Neural crest cell (in vitro differentiated cells): ENCODE measurements around the gene ACTRT2. TPM values are rescaled to one million over a fixed set of nuclear protein-coding genes. Genes with fewer than 3 reads are reported as not detected.

Source experiments
- DNase-seq: peaks from one replicate; pipeline ENCODE4 v3.0.0; 2021; ENCODE audit warnings: low read depth, mixed read lengths, low spot score
- H3K27ac Mint-ChIP-seq: one replicate; pipeline ENCODE4 v1.8.0; 2021; ENCODE audit warnings: mild to moderate bottlenecking, mixed read lengths; ENCODE audit not compliant: unreplicated experiment
- H3K27me3 Mint-ChIP-seq: 2 replicates; pipeline ENCODE4 v1.8.0; 2021; ENCODE audit warnings: low read depth, mild to moderate bottlenecking, mixed read lengths
- H3K36me3 Mint-ChIP-seq: 2 replicates; pipeline ENCODE4 v1.8.0; 2021; ENCODE audit warnings: low read depth, mild to moderate bottlenecking, mixed read lengths
- H3K4me1 Mint-ChIP-seq: 2 replicates; pipeline ENCODE4 v1.8.0; 2021; ENCODE audit warnings: mixed read lengths
- H3K4me3 Mint-ChIP-seq: one replicate; pipeline ENCODE4 v1.8.0; 2021; ENCODE audit warnings: mild to moderate bottlenecking, mixed read lengths
- H3K9me3 Mint-ChIP-seq: 2 replicates; pipeline ENCODE4 v1.8.0; 2021; ENCODE audit warnings: mixed read lengths
- total RNA-seq: library from RNA; stranded (reverse); gene quantifications from 2 replicates; pipeline ENCODE4 v1.2.1, GENCODE V29; 2021
- TF ChIP-seq, protein P1 (sequence below): fragments of 200-600 bp; sonication (generic); conservative IDR thresholded peaks from 2 replicates; pipeline ENCODE4 v1.5.0; 2021; ENCODE audit warnings: antibody characterized with exemption, mild to moderate bottlenecking

The ACTRT2 gene
- total RNA-seq, 1 donor from 2014 or later, result not detected

DNA sequence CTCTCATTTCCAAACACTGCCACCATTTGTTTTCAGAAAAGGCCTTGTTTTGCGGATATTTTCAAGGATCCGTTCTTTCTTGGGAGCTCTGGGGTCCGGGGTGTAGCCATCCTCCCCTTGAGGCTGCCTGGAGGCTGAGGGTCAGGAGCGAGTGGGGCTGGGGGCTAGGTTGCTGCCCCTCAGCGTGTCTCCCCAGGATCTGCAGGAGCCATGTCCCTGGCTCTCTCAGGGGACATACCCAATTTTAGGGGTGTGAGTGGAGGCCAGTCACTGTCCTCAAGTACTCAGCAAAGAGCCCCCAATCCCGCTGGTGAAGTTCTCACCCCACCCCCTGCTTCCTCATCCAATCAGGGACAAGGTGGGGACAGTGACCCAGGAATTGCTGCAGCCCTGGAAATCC lies 32.7 kb downstream of the ACTRT2 start:
- H3K27ac Mint-ChIP-seq, result no peak overlapping the region

DNA sequence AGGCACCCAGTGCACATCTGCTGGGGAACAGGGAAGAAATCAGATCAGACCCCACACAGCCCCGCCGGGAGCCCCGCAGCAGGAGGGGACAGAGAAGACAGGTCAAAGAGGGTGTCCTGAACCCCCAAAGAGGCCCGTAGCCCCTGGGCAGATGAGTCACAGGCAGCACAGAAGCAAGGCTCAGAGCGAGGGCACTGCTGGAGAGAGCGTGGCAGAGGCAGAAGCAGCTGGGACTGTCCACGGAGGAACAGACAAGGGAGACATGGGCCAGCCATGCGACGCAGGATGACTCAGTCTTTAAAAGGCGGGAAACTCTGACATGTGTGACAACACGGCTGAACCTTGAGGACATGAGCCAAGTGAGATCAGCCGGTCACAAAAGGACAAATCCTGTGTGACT lies 33.2 kb downstream of the ACTRT2 start:
- peaks cover 8% of the 10 kb centered on the region for H3K9me3 Mint-ChIP-seq
- TF ChIP-seq, protein P1, sequence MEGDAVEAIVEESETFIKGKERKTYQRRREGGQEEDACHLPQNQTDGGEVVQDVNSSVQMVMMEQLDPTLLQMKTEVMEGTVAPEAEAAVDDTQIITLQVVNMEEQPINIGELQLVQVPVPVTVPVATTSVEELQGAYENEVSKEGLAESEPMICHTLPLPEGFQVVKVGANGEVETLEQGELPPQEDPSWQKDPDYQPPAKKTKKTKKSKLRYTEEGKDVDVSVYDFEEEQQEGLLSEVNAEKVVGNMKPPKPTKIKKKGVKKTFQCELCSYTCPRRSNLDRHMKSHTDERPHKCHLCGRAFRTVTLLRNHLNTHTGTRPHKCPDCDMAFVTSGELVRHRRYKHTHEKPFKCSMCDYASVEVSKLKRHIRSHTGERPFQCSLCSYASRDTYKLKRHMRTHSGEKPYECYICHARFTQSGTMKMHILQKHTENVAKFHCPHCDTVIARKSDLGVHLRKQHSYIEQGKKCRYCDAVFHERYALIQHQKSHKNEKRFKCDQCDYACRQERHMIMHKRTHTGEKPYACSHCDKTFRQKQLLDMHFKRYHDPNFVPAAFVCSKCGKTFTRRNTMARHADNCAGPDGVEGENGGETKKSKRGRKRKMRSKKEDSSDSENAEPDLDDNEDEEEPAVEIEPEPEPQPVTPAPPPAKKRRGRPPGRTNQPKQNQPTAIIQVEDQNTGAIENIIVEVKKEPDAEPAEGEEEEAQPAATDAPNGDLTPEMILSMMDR, result no peak
- no peak for DNase-seq
- peaks cover 11% of the 10 kb centered on the region for H3K4me1 Mint-ChIP-seq
- peaks cover 3% of the 10 kb centered on the region for H3K36me3 Mint-ChIP-seq
- H3K27ac Mint-ChIP-seq, result no peak overlapping the region
- peaks cover 88% of the 10 kb centered on the region for H3K27me3 Mint-ChIP-seq
- H3K4me3 Mint-ChIP-seq, result no peak overlapping the region

More for the DNA sequence above, 32.7 kb downstream of the ACTRT2 start:
- Mint-ChIP-seq H3K4me3 (no peak overlapping the region), H3K4me1 (peaks cover 11% of the 10 kb centered on the region), H3K27me3 (peaks cover 88% of the 10 kb centered on the region), H3K9me3 (peaks cover 8% of the 10 kb centered on the region), H3K36me3 (peaks cover 3% of the 10 kb centered on the region)
- no peak for DNase-seq
- TF ChIP-seq, protein P1, result no peak

DNA sequence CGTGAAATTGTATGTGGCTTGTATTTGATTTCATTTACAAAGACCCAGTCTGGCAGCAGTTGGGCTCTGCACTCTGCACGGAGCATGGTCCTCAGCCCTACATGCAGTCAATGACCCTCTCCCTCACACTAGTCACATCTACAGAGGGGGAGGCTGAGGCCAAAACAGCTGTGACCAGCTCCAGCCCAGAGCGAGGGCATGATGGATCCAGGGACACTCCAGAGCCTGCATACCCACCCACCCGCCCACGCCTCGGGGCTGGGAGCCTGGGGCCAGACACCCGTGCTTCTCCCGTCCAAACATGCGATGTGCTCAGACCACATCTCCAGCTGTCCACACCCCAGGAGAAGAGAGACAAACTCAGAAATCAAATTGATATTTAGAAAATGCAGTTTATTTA lies 33.8 kb downstream of the ACTRT2 start:
- Mint-ChIP-seq H3K36me3 (peaks cover 3% of the 10 kb centered on the region), H3K9me3 (peaks cover 8% of the 10 kb centered on the region), H3K27me3 (peaks cover 89% of the 10 kb centered on the region), H3K4me1 (peaks cover 11% of the 10 kb centered on the region), H3K27ac (no peak overlapping the region), H3K4me3 (no peak overlapping the region)
- no peak for DNase-seq
- TF ChIP-seq, protein P1, result no peak

DNA sequence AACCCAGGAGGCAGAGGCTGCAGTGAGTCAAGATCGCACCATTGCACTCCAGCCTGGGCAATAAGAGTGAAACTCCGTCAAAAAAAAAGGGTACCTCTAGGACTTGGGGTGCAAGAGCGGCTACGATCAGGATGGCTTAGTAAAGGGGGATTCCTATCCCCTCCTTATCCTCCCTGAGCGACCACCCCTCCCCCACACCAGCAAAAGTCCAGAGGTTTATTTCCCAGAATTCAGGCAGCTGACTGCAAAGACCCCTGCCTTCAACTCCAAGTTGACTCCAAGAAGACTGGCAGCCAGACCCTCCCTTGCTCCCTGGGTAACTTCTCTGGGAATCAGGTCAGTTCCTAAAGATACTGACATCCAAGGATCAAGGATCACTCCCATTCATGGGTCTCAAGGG lies 35.4 kb downstream of the ACTRT2 start:
- peaks cover 97% of the 10 kb centered on the region for H3K27me3 Mint-ChIP-seq

DNA sequence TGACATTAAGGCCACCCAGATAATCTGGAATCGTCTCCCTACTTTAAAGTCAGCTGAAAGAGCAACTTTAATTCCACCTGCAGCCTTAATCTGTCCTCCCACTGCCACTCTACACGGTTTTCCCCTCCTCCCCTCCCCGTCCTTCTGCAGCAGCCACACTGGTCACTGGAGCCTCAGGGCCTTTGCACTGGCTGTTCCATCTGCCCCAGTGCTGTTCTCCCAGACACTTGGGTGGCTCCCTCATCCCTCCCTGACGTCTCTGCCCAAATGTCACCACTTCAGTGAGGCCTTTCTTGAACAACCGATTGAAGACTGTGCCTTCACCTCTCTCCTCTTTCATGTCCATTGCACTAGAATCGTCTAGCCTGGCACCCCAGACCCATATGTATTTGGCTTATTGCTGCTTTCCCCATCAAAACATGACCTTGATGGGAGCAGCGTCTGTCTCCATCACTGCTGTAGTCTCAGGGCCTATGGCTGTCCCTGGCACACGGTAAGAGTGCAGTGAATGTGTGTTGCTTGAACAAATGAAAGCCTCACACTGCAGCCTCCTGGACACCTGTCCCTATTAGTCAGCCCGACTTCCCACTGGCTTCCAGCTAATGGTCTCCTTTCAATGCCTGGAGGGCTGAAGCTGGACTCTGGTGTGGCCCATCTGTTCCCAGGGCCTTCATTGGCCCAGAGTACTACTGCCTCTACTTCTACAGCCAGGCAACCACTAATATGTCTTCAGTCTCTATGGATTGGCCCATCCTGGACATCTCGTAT lies 37.2 kb downstream of the ACTRT2 start:
- DNase-seq, result no peak

More for the DNA sequence above, 35.4 kb downstream of the ACTRT2 start:
- Mint-ChIP-seq H3K27ac (no peak overlapping the region), H3K9me3 (peaks cover 8% of the 10 kb centered on the region), H3K36me3 (peaks cover 3% of the 10 kb centered on the region), H3K4me1 (peaks cover 11% of the 10 kb centered on the region), H3K4me3 (no peak overlapping the region)
- no peak for DNase-seq
- TF ChIP-seq, protein P1, result no peak

More for the DNA sequence above, 37.2 kb downstream of the ACTRT2 start:
- no peak overlapping the region for H3K27ac Mint-ChIP-seq
- TF ChIP-seq, protein P1, result no peak
- no peaks in the 10 kb centered on the region for H3K36me3 Mint-ChIP-seq
- no peaks in the 10 kb centered on the region for H3K9me3 Mint-ChIP-seq
- peaks cover 97% of the 10 kb centered on the region for H3K27me3 Mint-ChIP-seq
- no peak overlapping the region for H3K4me3 Mint-ChIP-seq
- peaks cover 11% of the 10 kb centered on the region for H3K4me1 Mint-ChIP-seq
